ENCODE measurements around the gene EXOC3L1.

Gene EXOC3L1, protein sequence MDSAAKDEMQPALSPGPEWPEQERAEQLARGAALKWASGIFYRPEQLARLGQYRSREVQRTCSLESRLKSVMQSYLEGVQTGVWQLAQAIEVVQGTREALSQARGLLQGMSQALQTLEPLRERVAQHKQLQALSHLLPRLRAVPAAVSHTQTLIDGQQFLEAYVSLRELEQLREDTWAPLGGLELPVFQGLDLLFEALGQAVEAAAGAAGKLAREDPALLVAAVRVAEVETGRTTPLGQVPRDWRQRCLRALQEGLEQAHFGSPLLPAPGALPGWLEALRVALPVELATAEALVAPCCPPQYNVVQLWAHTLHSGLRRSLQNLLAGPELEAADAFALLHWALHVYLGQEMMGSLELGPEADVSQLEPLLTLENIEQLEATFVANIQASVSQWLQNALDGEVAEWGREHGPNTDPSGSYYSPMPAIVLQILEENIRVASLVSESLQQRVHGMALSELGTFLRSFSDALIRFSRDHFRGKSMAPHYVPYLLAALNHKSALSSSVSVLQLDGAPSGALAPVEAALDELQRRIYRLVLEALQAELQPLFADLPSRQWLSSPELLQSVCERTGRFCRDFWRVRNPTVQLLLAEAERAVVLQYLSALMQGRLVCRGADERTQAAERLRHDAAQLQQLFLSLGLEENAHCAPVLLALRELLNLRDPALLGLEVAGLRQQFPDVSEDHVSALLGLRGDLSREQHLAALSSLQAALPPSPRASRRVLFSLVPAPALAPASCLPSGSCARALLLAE

DNA sequence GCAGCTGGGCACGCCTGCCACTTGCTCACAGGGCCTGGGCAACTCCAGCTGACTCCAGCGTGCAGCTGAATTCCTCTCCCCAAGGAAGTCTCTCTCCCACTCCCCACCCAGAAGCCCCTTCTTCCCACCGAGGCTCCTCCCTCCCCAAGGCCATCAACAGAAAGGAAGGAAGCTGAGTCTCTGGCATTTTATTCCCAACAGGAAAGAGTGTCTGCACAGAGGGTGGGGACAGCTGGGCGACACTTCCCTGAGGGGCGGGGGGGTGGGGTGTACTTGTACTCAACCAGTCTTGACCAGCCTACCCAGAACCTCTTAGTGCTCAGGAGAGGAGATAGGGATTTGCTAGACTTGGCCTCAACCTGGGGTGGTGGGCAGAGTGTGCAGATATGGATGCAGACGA lies at the start of gene EXOC3L1:
Gene EXOC3L1 (minus strand): TSS at position 96 of the 400 bp plus-strand sequence. CDS start 460 bp downstream, outside the sequence.
- DNase-seq, result no peak

DNA sequence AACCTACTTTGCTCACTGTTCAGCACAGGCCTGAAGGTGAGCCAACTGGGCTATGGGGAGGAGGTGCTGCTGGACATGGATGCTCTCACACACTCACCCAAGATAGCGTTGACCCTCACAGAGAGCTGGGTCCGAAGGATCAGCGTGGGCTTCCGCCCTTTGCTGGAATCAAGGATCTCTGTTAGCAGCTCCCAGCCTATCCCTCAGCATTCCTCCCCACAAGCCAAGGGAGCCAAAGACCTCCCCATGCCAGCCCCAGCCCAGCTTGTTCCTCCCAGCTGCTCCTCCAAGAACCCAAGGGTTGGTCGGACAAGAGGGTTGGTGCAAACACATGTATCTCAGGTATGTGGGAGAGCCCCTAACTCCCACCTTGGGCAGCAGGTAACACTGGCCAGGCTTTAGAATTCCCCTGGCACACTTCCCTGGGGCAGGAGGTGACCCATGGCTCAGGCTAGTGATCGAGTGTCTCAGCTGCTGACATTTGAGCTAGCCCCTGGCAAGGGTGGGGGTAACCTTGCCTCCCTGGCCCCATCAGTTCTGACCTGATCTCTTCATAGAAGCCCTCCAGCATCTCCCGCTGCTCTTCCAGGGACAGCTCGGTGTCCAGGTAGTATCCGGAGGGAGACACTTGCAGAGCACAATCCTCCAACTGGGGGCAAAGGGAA lies 49.0 kb upstream of the EXOC3L1 start:
- no peak for DNase-seq

DNA sequence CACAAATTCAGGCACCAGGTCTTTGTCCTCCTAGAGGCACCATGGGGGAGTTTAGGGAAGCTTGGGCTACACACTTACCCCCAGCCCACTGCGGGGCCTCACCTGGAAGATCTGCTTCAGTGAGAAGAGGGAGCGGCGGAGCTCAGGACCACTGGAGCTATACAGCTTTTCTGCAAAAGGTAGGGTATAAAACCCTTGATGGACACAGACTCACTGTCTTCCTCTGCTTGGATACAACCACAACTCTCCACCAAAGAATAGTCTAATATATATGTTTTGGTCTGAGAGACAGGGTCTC lies 48.3 kb upstream of the EXOC3L1 start:
- no peak for DNase-seq

DNA sequence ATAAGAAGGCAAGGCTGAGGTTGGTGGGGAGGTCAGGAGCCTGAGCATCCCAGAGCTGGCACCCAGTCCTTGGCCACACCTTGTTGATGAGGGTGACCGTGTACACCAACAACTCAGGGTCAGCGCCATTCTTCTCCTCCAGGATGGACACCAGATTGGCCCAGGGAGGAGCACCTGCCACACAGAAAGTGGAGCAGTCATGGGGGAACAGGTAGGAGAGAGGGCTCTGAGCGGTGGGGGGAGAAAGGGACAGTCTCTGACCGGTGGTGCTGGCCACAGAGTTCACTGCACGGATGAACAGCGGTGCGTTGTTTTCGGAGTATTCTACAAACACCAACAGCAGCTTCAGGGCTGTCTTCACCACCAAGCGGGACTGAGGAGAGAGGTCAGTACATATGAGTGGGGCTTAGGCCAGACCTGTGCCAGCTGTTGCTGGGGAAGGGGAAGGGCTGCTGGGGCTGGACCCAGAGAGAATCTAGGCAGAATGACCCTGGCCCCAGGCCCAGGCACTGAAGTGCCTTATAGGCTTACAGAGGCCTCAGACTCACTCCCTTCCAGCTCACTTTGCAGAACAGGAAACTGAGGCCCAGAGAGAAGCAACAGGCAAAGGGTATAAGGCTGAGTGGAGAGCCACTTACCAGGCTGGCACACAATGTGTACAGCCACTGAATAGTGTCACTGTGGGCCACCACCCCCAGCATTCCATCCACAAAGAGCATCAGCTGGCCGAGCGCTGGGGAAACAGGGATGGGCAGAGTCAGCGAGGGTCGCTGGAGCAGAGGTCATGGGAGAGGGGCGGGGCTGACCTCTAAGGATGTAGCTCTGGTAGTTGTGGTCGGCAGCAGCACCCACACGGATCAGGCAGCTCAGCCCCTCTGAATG lies 47.7 kb upstream of the EXOC3L1 start:
- DNase-seq, result no peak

DNA sequence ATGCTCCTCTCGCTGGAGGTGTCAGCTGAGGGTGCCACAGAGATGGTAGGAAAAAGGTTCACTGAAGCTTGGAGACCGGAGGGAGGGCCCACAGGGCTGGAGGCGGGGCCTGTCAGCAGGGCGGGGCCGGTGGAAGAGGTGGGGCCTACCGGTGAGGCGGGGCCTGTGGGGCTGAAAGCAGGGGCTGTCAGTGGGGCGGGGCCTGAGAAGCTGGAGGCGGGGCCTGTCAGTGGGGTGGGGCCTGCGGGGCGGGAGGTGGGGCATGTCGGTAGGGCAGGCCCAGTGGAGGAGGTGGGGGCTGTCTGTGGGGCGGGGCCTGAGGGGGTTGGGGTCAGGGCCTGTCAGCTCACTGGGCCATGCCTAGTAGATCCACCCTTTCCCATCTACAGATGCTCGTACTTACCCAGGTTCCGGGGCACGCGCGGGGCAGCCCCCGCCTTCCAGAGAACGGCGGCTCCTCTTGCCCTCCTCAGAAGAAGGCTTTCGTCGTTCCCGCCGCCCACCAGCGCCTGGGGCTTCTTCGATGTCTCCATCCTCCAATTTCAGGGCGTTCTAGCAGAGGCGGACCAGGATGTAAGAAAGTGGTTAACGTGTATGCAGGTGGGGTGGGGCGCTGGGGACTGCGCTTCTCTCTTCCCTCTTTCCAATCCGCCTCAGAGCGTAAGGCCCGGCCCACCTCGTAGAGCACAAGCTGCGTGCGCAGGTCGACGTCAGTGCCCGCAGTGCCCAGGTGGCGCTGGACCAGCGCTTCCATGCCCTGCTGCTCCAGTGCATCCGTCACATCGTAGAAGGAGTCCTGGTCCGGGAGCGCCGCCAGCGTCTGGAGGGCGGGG lies 46.8 kb upstream of the EXOC3L1 start:
- peak; percentile 88 for DNase-seq

DNA sequence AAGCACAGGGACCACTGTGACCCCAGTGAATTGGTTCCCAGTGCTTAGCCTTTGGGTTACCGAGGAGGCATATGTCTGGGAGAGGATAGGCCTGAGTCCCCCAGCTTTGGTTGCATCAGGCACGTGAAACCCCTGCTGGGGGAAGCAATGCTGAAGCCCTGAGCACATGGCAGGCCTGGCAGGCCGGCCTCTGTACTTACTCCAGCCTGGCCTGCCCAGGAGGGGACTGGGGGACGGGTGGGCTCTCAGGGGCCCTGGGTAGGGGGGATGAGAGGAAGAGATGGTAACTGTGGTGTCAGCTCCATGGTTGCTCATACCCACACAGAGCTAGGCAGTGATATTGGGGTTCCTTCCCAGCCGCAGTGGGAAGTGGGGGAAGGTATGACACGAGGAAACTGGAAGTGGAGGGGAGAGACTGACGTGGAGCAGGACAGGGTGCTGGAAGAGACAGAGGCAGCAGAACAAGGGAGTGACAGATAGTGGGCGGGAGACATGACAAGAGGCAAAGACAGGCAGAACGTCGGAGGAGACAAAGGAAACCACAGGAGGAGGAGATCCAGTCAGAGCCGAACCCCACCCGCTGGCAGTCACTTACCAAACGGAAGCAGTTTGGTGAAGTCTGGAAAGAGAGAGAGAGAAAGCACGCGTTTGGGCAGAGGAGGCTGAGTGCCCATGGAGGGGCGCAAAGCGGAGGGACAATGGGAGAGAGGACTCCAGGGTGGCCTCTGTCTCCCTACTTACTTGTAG lies 46.1 kb upstream of the EXOC3L1 start:
- DNase-seq, result no peak

DNA sequence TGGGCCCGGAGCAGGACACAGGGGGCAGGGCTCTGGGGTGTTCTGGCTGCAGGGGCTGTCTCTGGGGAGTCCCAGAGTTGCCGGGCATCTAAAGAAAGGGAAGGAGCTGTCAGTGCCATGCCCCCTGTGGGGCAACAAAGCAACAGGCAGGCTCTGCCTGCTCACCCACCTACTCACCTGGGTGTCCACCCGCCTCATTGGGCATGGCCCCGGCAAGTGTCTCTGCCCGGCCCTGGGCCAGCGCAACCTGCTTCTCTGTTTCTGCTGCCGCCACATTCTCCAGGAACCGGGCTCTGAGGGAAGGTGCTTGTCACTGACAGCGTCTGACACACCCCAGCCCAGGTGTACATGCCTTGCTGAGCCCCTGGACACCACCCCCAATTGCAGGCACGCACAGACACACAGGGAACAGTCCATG lies 44.3 kb upstream of the EXOC3L1 start:
- no peak for DNase-seq

DNA sequence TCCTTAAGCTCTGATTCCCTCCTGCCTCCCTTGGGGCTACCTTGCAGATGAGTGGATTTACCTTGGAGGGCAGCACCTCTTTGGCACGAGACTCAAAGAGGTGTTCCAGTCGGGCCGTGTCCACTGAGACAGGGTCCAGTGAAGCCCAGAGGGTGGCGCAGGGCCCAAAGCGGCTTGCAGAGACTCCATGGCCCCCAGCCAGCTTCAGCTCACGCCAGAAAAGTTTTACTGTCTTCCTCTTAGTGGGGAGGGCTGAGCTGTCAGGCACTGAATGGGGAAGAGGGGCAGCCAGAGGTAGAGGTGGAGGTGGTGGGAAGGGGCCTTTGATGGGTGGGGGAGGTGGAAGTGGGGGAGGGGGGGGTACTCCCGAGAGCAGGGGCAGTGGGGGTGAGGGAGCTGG lies 43.7 kb upstream of the EXOC3L1 start:
- no peak for DNase-seq

DNA sequence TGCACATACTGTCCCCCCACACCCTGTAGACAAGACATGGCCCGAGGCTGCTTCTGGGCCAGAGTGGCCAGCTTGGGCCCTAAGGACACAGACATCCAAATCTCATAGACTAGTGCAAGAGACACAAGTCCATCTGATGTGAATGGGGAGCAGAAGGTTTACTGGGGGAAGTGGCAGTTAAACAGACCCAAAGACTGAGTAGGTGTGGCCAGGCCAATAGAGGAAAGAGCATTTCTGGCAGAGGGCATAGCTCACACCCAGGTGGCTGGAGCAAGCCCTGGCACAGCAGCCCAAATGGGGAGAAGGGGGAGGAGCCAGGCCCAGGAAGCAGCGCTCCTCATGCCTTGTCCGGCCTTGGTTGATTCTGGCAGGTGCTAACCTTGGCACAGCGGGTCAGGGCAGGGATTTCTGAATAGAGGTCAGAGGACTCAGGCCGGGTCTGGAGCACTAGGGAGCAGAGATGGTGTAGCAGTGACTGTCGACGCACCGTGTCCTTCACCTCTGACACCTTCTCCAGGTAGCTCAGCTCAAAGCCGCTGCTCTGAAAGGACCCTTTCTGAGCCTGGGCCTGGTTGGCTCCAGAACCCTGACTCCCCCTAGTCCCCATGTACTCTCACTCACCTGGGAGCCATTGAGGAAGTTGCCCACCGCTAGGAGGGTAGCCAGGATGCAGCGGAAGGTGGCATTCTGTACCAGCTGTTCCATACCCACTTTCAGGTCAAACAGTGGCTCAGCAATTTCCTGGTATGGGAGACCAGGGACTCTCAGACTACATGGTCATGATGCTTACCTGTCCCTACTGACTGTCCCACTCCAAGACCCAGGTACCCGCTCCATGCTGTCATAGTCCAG lies 41.1 kb upstream of the EXOC3L1 start:
- DNase-seq, result no peak

DNA sequence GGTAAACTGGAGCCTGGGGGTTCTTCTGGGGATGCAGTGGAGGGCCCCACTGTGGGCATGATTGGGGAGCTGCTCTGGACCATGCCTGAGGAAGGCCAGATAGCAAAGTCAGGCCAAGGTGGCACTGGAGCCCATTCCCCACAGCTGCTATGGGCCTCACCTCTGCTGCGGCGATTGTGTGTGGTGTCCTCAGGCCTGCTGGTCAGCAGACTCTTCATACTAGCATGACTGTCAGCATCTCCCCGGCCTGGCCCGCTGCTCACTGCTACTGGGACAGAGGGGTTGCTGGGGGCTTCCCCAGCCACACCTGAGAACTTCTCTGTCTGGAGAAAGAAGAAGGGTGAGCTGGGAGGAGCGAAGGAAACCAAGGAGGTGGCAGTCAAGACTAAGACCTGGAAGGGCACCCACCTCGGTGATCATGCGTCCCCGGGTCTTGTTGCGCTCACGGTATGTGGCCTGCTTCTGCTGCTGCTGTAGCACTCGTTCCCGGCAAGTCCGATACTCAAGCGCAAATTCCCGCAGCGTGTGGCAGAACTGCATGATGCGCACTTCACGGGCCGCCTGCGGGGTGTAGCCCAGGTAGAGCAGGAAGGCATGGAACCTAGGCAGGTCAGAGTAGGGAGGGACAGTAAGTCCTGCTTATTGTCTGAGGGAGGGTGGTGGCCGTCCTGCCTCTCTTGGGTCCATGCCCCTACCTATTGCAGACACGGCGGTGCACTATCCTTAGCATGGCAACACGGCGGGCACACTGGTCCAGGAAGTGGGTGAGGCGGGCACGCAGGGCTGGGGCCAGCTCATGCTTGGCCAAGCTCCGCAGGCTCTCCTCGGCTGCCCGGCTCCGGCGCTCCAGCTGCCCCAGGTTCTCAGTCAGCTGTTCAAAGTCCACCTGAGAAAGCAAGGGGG lies 40.2 kb upstream of the EXOC3L1 start:
- DNase-seq, result no peak

DNA sequence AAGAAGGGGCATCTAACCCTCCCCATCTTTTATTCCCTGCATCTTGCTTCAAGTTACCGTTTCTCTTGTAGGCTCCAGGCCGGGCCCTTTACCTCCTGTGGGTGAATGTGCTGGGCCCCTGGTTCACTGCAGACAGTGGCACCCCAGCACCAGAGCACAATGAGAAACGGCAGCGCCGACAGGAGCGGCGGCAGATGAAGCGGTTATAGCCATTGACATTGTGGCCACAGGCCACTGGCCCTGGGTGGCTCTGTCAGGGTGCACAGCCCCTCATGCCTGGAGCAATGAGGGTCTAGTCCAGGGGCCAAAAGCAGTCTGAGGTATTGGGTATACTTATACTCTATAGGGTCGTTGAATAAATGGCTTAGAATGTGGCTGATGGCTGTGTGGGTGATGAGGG lies 39.0 kb upstream of the EXOC3L1 start:
- no peak for DNase-seq

DNA sequence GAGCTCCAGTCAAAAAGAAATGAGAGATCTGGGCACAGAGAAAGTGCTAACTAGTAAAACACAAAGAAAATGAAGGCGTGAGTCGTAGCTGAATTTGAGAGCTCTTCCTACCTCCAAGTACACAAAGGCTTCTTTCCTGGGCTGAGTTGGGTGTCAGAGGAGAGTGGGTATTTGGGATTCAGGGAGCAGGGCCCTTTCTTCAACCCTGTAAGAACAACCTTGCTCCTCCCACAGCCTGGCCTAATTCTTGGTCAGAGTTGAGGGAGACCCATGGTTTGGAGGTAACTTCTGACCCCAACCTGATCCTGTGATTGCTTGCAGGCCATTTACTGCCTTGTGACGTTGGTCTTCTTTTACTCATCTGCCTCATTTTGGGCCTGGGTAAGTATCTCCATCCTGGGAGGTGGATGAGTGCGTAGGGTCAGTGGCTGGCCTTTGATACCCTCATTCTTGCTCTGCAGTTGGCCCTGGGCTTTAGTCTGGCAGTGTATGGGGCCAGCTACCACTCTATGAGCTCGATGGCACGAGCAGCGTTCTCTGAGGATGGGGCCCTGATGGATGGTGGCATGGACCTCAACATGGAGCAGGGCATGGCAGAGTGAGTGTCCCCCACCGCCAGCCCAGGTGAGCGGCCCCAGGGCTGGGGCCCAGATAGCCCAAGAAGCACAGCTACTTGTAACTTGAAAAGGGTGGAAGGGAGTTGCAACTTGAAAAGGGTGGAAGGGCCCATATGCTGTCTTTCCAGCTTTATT lies 38.3 kb upstream of the EXOC3L1 start:
- no peak for DNase-seq

DNA sequence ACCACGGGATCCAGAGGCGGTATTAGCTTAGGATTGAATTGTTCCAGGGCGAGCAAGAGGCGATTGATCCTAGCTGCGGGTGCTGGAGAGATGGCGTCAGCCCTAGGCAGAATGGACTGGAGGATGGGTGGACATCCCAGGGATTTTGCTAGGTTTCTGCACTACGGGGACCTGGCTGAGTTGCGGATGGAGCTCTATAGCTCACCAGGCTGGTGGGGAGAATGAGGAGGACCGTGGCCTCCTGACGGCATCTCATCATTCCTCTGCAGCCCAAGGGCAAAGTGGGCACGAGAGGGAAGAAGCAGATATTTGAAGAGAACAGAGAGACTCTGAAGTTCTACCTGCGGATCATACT lies 37.6 kb upstream of the EXOC3L1 start:
- DNase-seq, result no peak

DNA sequence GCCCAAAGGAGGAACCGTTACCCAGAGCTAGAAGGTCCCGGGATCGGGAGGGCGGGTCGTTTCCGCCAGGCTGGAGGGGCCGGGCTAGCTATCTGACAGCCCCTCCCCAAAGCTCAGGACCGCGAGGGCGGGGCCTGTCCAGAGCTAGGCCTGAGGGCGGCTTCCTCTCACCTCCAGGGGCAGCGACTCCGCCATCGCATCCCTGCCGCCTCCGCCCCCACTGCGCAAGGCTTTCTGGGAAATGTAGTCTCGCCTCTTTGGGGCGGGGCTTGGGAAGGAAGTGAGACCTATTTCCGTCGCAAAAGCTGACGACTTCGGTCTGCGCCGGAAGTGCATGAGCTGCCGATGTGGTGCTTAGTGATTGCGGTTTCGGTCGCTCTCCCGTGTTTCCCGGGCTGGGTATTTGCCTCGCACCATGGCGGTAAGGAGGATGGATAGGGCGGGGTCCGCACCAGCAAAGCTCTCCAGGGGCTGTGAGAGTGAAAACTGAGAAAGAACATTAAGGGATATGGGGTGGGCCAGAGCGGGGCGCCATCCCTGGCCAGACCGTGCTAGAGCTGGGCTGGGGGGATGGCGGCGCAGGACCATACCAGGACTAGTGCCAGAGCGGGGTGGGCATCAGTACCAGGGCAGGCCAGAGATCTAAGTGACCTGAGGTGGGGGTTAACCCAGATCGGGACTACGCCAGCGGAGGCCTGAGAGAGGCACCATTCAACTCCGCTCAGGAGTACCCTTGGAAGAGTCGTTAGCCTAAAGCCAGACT lies 37.0 kb upstream of the EXOC3L1 start, which contains the start of gene TMEM208:
Gene TMEM208 (plus strand): TSS at position 327 of the 763 bp plus-strand sequence. CDS start 89 bp downstream, at position 416.
- DNase-seq, result peak; percentile 99

DNA sequence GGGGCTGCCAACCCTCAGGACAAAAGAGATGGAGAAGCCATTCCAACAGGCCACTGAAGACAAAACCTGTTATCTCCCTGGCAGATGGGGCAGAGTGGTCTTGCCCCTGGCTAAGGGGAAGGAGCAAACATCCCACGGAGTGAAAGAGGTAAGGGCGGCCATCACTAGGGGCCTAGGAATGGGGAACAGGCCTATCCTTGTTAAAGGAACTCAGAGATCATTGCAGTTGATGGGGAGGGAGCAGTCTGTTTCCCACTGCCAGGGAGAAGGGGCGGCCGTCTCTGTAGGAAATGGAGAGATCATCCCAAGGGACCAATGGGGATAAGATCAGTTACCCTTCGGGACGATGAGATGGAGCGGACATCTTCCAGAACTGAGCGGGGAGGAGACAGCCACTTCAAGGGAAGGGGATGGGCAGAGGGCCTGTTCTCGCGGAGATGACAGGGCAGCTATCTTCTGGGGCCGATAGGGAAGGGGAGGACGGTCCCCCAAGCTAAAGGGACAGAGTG lies 36.4 kb upstream of the EXOC3L1 start:
- no peak for DNase-seq

DNA sequence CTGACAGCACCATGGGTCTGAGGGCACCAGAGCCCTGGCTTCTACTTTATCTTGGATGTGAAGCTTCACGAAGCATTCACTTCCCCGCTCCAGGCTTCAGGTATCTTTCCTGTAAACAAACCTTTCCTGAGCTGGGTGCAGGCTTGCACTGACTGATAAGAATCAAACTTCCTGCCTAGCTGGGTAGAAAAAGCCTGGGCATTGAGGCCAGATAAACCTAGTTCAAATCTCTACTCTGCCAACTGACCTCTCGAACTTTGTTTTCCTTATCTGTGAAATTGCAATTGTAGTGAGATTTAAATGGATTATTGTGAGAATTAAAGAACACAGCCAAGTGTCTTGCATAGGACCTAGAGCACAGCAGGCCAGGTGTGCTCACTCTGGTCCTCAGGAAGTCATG lies 34.1 kb upstream of the EXOC3L1 start:
- no peak for DNase-seq
